ENCODE results near the gene SOX18. TPM values are rescaled to one million over a fixed set of nuclear protein-coding genes. Genes with fewer than 3 reads are reported as not detected.
A peak's percentile ranks its signal among the peaks of the same experiment; 100 is the strongest.

SOX18 gene
- total and polyA plus RNA-seq, 2 of the 13 experiments (the other 11 are each of a cell fraction or from before 2014, with no cell fraction given), result 1.6 to 1.9 TPM

- peaks cover 66% of the 10 kb centered on the region for H3K4me1 ChIP-seq (ENCODE audit: insufficient read depth, low read length)
- POLR2A ChIA-PET, result interaction anchor here (9.4 kb wide), 1 partner anchor 8 kb away, joined by 252 read pairs; the partner anchor contains the start of gene C20orf204
- H3K9me3 ChIP-seq (ENCODE audit: low read length), result no peaks in the 10 kb centered on the region
- H3K4me2 ChIP-seq (ENCODE audit: low read depth, low read length), result peak overlapping the region; percentile 70
- ATAC-seq, result no peak
- CTCF ChIA-PET (ENCODE audit: low intra/inter-chr PET ratio, low total read pairs), result no interaction called here
- H4K20me1 ChIP-seq (ENCODE audit: insufficient read depth, low read length), result no peaks in the 10 kb centered on the region
- H3K27me3 ChIP-seq (ENCODE audit: control insufficient read depth in 1 of 2, insufficient read depth in 2 of 2, low read length in 2 of 2), result no peaks in the 10 kb centered on the region; a peak in 1 of 5 replicates
- H3K36me3 ChIP-seq (replicated peaks in 1 of 2; ENCODE audit: control insufficient read depth in 1 of 2, insufficient read depth in 2 of 2, low read length in 2 of 2), result no peaks in the 10 kb centered on the region
- in situ Hi-C loops (cut with HindIII; ENCODE audit: extremely low pct_ligation_motif_present, low pct_unique_long_range_greater_than_20kb), result no loop called here
- 75% methylated on average over 98 of the region's 101 CpGs for WGBS (ENCODE audit: low lambda C conversion rate)
- no TSS peak for BruUV-seq (replicated peaks)
- intact Hi-C loops (cut with micrococcal nuclease; ENCODE audit: unreplicated experiment), result no loop called here
- H2AFZ ChIP-seq (ENCODE audit: low read length), result no peak overlapping the region
- no peak overlapping the region for H3K27ac ChIP-seq (ENCODE audit: extremely low read length, insufficient read depth, low read length)
- no peak for DNase-seq (ENCODE audit: low spot score)
- FAIRE-seq, result no peak
- peak overlapping the region in 2 of 3 experiments; percentile 77 to 88; a peak in 3 of 6 replicates for H3K4me3 ChIP-seq (replicated peaks in 1 of 3; ENCODE audit: insufficient read depth in 1 of 3, low read depth in 2 of 3, low read length in 3 of 3)
- H3K9ac ChIP-seq (ENCODE audit: insufficient read depth, low read depth, low read length), result peak overlapping the region; percentile 51; the same call in 1 of the 2 replicates
- peaks cover 4% of the 10 kb centered on the region for H3K79me2 ChIP-seq (ENCODE audit: insufficient read depth, low read length)
- TF ChIP-seq ZBTB34 (CRISPR knock-in tag; IDR thresholded peaks at IDR 0.05) (no peak), TRAFD1 (CRISPR knock-in tag; IDR thresholded peaks at IDR 0.05; ENCODE audit: borderline replicate concordance) (no peak), POGZ (CRISPR knock-in tag; IDR thresholded peaks at IDR 0.05) (no peak), TRIM22 (IDR thresholded peaks at IDR 0.05) (no peak), TFDP1 (CRISPR knock-in tag; IDR thresholded peaks at IDR 0.05; ENCODE audit: borderline replicate concordance) (no peak), ZBTB38 (CRISPR knock-in tag; IDR thresholded peaks at IDR 0.05) (peak; percentile 94), KDM3A (CRISPR knock-in tag; IDR thresholded peaks at IDR 0.05; ENCODE audit: low read depth) (no peak), ZKSCAN5 (CRISPR knock-in tag; IDR thresholded peaks at IDR 0.05) (no peak), ZNF230 (CRISPR knock-in tag; IDR thresholded peaks at IDR 0.05) (no peak), TAF1 (CRISPR knock-in tag; IDR thresholded peaks at IDR 0.05) (no peak), PRPF4 (IDR thresholded peaks at IDR 0.05; ENCODE audit: low read depth, low read length, poor library complexity, severe bottlenecking) (peak; percentile 33), MAFF (IDR thresholded peaks at IDR 0.05; ENCODE audit: low read depth, low read length) (no peak), ZNF17 (CRISPR knock-in tag; IDR thresholded peaks at IDR 0.05) (no peak), ZNF670 (CRISPR knock-in tag; IDR thresholded peaks at IDR 0.05; ENCODE audit: borderline replicate concordance) (no peak), ZNF563 (CRISPR knock-in tag; IDR thresholded peaks at IDR 0.05) (0 out of 2 replicates have a peak, but pooled peaks have one; percentile 31), ZNF362 (CRISPR knock-in tag; IDR thresholded peaks at IDR 0.05; ENCODE audit: borderline replicate concordance) (no peak), HNRNPK (IDR thresholded peaks at IDR 0.05; ENCODE audit: low read depth, low read length, poor library complexity, severe bottlenecking) (peak; percentile 63), FOXK2 (IDR thresholded peaks at IDR 0.05) (no peak), MTA3 (CRISPR knock-in tag; IDR thresholded peaks at IDR 0.05) (no peak)
These were observed 916 bp downstream of the SOX18 start for GRCh38 chr20:64048402-64049044.

Data from HepG2 (cell line).